HepG2 (cell line): ENCODE measurements around the gene WNT4.

ENCODE experiments used
- CTCF ChIP-seq: sonication (generic); formaldehyde crosslinking; IDR thresholded peaks from 2 replicates; pipeline ENCODE4 v1.5.0; 2020; ENCODE audit warnings: mild to moderate bottlenecking, missing genetic modification reagents, moderate library complexity
- EZH2 ChIP-seq: conservative IDR thresholded peaks from 2 replicates; pipeline ENCODE4 v1.6.1; 2012; ENCODE audit warnings: mild to moderate bottlenecking, low read depth, low read length, moderate library complexity
- HOXA9 ChIP-seq: sonication (generic); formaldehyde crosslinking; IDR thresholded peaks from 2 replicates; pipeline ENCODE4 v1.8.1; 2022; ENCODE audit warnings: missing genetic modification reagents, mild to moderate bottlenecking, moderate library complexity, borderline replicate concordance
- MTF1 ChIP-seq: sonication (generic); formaldehyde crosslinking; IDR thresholded peaks from 2 replicates; pipeline ENCODE4 v1.5.0; 2020; ENCODE audit warnings: missing genetic modification reagents
- NBN ChIP-seq: fragments of 450-650 bp; conservative IDR thresholded peaks from 2 replicates; pipeline ENCODE4 v1.6.1; 2017
- SMAD1 ChIP-seq: sonication (generic); formaldehyde crosslinking; IDR thresholded peaks from 2 replicates; pipeline ENCODE4 v1.4.0; 2020; ENCODE audit warnings: missing genetic modification reagents, low read depth, mild to moderate bottlenecking, borderline replicate concordance
- ZBTB21 ChIP-seq: sonication (generic); formaldehyde crosslinking; IDR thresholded peaks from 2 replicates; pipeline ENCODE4 v1.4.0; 2020; ENCODE audit warnings: missing genetic modification reagents
- ZNF749 ChIP-seq: sonication (generic); formaldehyde crosslinking; IDR thresholded peaks from 2 replicates; pipeline ENCODE4 v1.8.0; 2022; ENCODE audit warnings: mild to moderate bottlenecking, missing genetic modification reagents, moderate library complexity, borderline replicate concordance

GRCh38 chr1:22101199-22101598 is 41.7 kb downstream of the WNT4 start:
- TF ChIP-seq ZNF749 (CRISPR knock-in tag), result no peak
- no peak for TF ChIP-seq MTF1 (CRISPR knock-in tag)
- no peak for TF ChIP-seq SMAD1 (CRISPR knock-in tag)
- no peak for TF ChIP-seq ZBTB21 (CRISPR knock-in tag)
- no peak for TF ChIP-seq EZH2
- no peak for TF ChIP-seq HOXA9
- TF ChIP-seq NBN, result no peak
- TF ChIP-seq CTCF (CRISPR knock-in tag), result no peak
